Keratinocyte (primary cell): ENCODE results near the gene BUD31.

Source experiments
- EZH2 ChIP-seq: IDR thresholded peaks from one replicate; pipeline ENCODE4 v1.6.1; 2012; ENCODE audit warnings: inconsistent platforms, mild to moderate bottlenecking, low read length, moderate library complexity
- TF ChIP-seq, protein P1 (sequence below), 3 experiments: IDR thresholded peaks in 1 of 3; conservative IDR thresholded peaks in 1 of 3; optimal IDR thresholded peaks in 1 of 3; 2 replicates in 2 of 3; 3 replicates in 1 of 3; pipeline versions ENCODE3 to v1.5.1; 2011; ENCODE audit warnings: low read length in 3 of 3, mild to moderate bottlenecking in 3 of 3, moderate library complexity in 2 of 3, control low read depth in 1 of 3, inconsistent platforms in 1 of 3; ENCODE audit not compliant: insufficient read depth in 2 of 3; ENCODE audit errors: extremely low read depth in 1 of 3

DNA sequence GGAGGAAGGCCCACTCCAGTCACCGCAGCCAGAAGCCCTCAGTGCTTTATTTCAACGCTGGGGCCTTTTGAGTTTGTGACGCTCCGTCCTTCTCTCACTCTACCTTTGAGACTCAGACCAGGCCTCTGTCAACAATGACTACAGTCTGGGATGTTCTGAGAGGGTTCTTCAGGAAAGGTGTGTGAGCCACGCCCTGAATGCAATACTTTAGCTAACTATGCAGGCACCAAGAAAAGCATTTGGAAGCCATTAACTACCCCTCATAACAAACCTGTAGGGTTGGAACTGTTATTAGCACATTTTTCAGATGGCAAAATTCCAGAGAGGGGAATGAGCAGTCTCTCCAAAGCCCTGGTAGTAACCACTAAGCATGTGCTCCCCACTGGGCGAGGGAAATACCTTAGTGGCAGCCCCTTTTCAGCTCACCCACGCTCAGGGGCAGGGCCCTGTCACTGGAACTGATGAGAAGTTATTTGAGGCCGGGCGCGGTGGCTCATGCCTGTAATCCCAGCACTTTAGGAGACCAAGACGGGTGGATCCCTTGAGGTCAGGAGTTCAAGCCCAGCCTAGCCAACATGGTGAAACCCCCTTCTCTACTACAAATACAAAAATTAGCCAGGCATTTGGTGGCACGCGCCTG is 39.9 kb upstream of the BUD31 start:
- TF ChIP-seq, protein P1, sequence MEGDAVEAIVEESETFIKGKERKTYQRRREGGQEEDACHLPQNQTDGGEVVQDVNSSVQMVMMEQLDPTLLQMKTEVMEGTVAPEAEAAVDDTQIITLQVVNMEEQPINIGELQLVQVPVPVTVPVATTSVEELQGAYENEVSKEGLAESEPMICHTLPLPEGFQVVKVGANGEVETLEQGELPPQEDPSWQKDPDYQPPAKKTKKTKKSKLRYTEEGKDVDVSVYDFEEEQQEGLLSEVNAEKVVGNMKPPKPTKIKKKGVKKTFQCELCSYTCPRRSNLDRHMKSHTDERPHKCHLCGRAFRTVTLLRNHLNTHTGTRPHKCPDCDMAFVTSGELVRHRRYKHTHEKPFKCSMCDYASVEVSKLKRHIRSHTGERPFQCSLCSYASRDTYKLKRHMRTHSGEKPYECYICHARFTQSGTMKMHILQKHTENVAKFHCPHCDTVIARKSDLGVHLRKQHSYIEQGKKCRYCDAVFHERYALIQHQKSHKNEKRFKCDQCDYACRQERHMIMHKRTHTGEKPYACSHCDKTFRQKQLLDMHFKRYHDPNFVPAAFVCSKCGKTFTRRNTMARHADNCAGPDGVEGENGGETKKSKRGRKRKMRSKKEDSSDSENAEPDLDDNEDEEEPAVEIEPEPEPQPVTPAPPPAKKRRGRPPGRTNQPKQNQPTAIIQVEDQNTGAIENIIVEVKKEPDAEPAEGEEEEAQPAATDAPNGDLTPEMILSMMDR (optimal IDR thresholded peaks at IDR 0.05 in 1 of 3, IDR thresholded peaks at IDR 0.05 in 1 of 3, conservative IDR thresholded peaks at IDR 0.05 in 1 of 3; ENCODE audit: extremely low read depth in 1 of 3, insufficient read depth in 2 of 3, low read length in 3 of 3) = no peak
- TF ChIP-seq EZH2 = no peak
